M059J (cell line): Measurements from ENCODE around the gene UCN2. TPM values are rescaled to one million over a fixed set of nuclear protein-coding genes. Genes with fewer than 3 reads are reported as not detected.

Experiments used
- DNase-seq: peaks from one replicate; pipeline ENCODE4 v3.0.0-alpha.2; 2012; ENCODE audit warnings: low read depth
- total RNA-seq: library from RNA; depleted of rRNA; stranded (reverse); fragments of >200 nt; shearing (Covaris generic); gene quantifications from 2 replicates; pipeline ENCODE4 v1.2.3, GENCODE V29; 2014; rRNA removed

UCN2 gene
- 0.17 and 2.7 TPM in 2 replicates for total RNA-seq

GRCh38 chr3:48563382-48563918 is at the start of gene UCN2:
Gene UCN2, minus strand, starts transcription at chr3:48563781. Its CDS starts 657 bp downstream, at chr3:48563124.
- DNase-seq: peak; percentile 46

GRCh38 chr3:48612309-48612708 is 48.7 kb upstream of the UCN2 start:
- no peak for DNase-seq

GRCh38 chr3:48609088-48610005 is 45.8 kb upstream of the UCN2 start, which contains the start of gene UQCRC1:
Gene UQCRC1, minus strand, starts transcription at chr3:48609646. Its CDS starts 26 bp downstream, at chr3:48609620.
- DNase-seq: peak; percentile 85

GRCh38 chr3:48607519-48607918 is 43.9 kb upstream of the UCN2 start:
- no peak for DNase-seq

GRCh38 chr3:48601622-48601994 is 38.0 kb upstream of the UCN2 start:
- no peak for DNase-seq

GRCh38 chr3:48600711-48601621 is 37.4 kb upstream of the UCN2 start:
- DNase-seq: no peak

- DNase-seq: no peak
These were observed 36.1 kb upstream of the UCN2 start for GRCh38 chr3:48599509-48600285.

- DNase-seq: no peak
These were observed 35.5 kb upstream of the UCN2 start for GRCh38 chr3:48599077-48599501.

GRCh38 chr3:48598323-48599076 is 34.9 kb upstream of the UCN2 start:
- DNase-seq: peak; percentile 96

GRCh38 chr3:48597408-48597800 is 33.8 kb upstream of the UCN2 start:
- DNase-seq: no peak

- no peak for DNase-seq
These were observed 33.3 kb upstream of the UCN2 start for GRCh38 chr3:48596676-48597407.

- DNase-seq: peak; percentile 27
These were observed 32.6 kb upstream of the UCN2 start for GRCh38 chr3:48596157-48596556.

- peak; percentile 96 for DNase-seq
These were observed 32.0 kb upstream of the UCN2 start for GRCh38 chr3:48595526-48596121.

- DNase-seq: no peak
These were observed 31.5 kb upstream of the UCN2 start, which contains the start of gene COL7A1 for GRCh38 chr3:48595075-48595525. Gene COL7A1, minus strand, starts transcription at chr3:48595329. Its CDS starts 170 bp downstream, at chr3:48595159.

- peak; percentile 18 for DNase-seq
These were observed 31.0 kb upstream of the UCN2 start for GRCh38 chr3:48594417-48595049.

GRCh38 chr3:48593337-48593736 is 29.8 kb upstream of the UCN2 start:
- no peak for DNase-seq

GRCh38 chr3:48592519-48593087 is 29.0 kb upstream of the UCN2 start:
- DNase-seq: no peak

- DNase-seq: no peak
These were observed 28.4 kb upstream of the UCN2 start for GRCh38 chr3:48591886-48592518.
